Fibroblast of skin of right quadriceps (primary cell): ENCODE measurements around the gene CCL14.
"Not testable (repeated sequence)": the region's sequence is repeated elsewhere in the genome, so short reads cannot be mapped to it uniquely, and the experiment has no call there.

Experiments used
- DNase-seq: peaks from one replicate; pipeline ENCODE4 v3.0.0-alpha.2; 2013

CCL14 gene

GRCh38 chr17:35986643-35987042, at the start of gene CCL14:
CCL14 (minus strand) TSS chr17:35986729; CDS start chr17:35986649, 80 bp downstream.
- no peak for DNase-seq

DNA sequence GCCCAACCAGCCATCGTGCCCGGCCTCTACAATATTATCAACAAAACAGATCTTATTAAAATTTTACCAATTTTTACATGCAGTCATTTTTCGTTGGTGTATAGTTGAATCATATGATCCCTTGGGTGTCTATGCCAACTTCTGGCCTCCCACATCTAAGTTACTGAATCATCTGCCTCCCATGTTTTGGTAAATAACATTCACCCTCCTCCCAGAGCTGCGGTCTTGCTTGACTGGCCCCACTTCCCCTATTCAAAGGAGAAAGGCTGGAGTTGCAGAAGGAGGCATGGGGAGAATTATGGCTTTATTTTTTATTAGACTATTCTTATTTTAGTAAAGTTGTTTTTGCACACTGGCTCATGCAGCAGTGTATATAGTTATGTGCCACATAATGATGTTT, 49.7 kb upstream of the CCL14 start:
- DNase-seq, result no peak

GRCh38 chr17:36034127-36034526, 47.6 kb upstream of the CCL14 start:
- DNase-seq, result no peak

DNA sequence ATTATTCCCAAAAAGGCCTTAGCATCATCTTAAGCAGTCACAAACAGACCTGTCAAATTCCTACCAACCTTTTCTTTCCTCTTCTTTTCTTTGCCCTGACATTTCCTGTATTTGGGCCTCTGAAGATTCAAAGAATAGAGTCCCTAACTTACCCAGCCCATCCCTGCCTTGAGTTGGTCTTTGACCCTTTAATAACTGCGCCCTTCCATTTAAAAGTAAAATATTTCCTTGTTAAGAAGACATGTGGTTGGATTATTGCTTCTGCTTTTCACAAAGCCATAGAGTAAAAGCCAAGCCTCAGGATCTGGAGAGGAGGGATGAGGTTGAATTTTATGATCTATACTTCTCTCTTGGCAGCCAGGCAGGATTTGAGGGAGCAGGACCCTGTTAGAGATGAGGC, 44.4 kb upstream of the CCL14 start:
- no peak for DNase-seq

DNA sequence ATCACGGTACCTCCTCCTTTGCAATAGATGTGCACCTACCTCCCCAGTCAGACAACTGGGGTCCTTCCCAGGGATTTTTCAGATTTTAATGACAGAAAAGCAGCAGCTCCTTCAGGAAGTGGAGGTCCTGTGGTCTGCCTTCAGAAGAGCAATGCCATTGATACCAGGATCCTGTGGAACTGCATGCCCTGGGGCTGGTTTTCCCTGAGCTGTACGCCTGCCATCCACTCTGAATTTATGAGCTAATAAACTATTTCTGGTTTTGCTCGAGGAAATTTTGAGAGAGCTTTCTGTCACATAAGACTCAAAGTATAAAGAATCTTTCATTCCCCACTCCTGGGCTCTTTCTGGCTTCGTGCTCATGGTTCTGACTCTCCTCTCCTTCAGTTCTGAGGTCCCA, 41.2 kb upstream of the CCL14 start:
- DNase-seq, result no peak

DNA sequence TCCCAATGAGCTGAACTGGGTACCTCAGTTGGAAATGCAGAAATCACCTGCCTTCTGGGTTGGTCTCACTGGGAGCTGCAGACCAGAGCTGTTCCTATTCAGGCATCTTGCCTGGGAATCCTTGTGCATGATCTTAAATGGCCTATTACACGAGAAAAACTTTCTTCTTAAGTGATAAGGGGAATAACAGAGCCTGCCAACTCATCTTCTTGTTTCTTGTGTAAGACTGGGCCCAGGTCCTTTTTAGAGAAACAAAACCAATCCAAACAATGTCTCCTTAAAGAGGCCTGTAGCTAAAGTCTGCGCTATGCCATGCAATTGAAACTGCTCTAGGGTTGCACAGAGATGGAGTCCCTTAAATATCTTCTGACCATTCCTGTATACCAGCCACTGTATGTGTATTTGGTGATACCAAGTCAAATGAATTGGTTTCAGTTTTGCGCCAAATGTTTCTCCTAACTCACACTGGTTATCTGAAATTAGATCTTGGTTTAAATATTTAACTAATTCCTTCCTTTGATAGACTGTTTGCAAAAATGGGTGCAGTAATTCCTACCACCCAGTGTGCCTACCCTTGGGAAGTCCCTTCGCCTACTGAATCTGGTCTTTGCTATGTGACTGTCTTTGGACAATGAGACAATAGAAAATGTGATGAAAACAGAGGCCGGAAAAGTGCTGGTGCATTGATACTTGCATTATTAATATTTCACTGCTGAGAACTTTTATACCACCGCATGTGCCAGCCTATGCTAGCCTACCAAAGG, 37.8 kb upstream of the CCL14 start:
- DNase-seq, result no peak

- no peak for DNase-seq
These were observed 32.9 kb upstream of the CCL14 start for GRCh38 chr17:36019423-36019822.

DNA sequence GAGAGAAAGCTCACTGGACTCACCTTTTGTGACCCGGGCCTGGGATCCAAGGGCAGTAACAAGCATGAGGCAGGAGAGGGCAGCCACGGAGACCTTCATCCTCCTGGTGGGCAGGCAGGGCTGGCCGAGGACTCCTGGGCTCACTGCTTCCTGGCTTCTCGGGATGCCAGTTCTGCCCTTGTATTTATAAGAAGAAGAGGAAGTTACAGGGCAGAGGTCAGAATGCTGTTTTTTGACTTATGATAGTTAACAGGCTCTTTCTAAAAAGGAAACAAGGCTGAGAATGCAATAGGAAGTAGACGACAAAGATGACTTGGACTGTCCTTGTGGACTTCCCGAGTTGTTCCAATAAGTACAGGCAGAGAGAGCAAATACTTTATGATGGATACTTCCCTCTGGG, 31.3 kb upstream of the CCL14 start, which contains the start of gene CCL23:
TSS of gene CCL23 (minus strand) at position 174 of the 400 bp plus-strand sequence. CDS start at position 99, 75 bp downstream.
- no peak for DNase-seq

GRCh38 chr17:36016555-36016954, 30.0 kb upstream of the CCL14 start:
- DNase-seq, result no peak

DNA sequence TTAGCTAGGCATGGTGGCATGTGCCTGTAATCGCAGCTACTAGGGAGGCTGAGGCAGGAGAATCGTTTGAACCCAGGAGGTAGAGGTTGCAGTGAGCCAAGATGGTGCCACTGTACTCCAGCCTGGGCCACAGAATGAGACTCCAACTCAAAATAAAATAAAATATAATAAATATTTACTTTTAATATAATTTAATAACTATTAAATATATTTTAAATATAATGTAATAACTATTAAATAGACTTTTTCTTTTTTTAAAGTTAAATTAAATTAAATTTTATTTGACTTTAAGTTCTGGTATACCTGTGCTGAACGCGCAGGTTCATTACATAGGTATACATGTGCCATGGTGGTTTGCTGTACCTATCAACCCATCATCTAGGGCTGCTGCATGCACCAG, 29.4 kb upstream of the CCL14 start:
- not testable (repeated sequence) for DNase-seq

GRCh38 chr17:36014946-36015345, 28.4 kb upstream of the CCL14 start:
- no peak for DNase-seq

- no peak for DNase-seq
These were observed 24.7 kb upstream of the CCL14 start for GRCh38 chr17:36011201-36011600.

DNA sequence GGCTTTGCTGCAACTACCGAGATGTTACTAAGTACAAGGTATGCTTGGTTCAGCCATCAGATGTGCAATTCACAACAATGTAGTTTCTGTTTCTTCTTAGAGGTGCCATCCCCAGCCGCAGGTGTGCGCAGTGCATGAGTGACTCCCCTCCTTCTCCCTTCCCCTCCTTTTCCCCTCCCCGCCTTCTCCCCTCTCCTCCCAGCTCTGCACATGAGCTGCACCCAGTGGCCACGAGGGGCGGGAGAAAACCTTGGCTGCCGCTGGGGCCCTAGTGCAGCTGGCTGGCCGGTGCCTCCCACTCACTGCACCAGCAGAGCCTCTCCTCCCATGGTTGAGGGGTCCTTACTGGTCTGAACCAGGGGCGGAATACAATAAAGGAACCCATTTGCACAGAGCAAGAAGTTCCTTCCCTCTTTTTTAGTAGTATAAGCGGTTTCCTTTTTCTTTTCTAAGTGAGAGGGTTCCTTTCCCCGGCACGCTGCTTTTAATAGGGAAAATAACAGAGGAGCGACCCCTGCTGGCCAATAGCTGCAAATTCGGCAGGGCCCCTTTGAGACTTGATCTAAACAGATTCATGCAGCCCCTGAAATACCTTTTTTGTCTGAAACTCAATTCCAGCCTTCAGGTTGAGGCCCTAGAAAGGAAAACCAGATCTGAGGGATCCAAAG, 22.6 kb upstream of the CCL14 start:
- DNase-seq, result no peak

- no peak for DNase-seq
These were observed 18.1 kb upstream of the CCL14 start for GRCh38 chr17:36004594-36005108.

DNA sequence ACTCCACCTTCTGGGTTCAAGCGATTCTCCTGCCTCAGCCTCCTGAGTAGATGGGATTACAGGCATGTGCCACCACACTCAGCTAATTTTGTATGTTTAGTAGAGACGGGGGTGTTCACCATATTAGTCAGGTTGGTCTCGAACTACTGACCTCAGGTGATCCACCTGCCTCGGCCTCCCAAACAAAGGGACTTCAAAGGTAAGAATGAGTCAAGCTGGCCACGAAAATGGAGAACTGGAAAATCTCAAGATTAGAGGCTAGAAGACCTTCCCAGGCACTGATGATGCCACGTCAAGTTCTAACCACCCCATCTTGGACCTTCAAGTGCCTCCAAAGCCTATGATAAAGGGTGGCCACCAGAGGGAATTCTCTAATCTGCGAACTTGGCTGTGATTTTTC, 16.1 kb upstream of the CCL14 start:
- DNase-seq, result no peak

GRCh38 chr17:36001862-36002603, 15.5 kb upstream of the CCL14 start:
- DNase-seq, result no peak

GRCh38 chr17:36001110-36001771, 14.7 kb upstream of the CCL14 start, which contains the start of gene CCL15:
CCL15 (minus strand) TSS chr17:36001553; CDS start chr17:36001492, 61 bp downstream.
- DNase-seq, result no peak

GRCh38 chr17:36000732-36001109, 14.2 kb upstream of the CCL14 start:
- no peak for DNase-seq

- DNase-seq, result no peak
These were observed 12.2 kb upstream of the CCL14 start for GRCh38 chr17:35998756-35999155.

DNA sequence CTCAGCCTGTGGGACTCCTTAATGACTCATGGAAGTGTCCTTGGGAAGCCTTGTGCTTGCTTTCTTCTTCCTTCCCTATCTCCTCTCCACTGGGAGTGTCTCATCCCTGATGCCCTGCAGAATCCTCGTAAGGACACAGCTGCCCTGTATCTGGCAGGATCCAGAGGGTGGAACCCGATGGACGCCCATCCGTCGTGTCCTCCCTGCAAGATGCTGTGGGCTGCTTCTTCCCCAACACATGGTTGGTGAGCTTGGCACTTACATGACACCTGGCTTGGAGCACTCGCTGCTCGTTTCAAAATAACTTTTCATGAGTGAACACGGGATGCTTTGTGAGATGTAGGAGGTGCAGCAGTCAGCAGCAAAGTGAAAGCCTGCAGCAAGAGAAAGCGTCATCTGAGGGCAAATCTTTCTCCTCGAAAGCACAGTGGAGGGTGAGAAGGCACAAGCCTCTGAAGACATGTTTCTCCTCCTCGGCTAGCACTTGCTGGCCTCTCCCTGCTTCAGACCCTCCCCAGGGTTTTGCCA, 11.6 kb upstream of the CCL14 start:
- no peak for DNase-seq

DNA sequence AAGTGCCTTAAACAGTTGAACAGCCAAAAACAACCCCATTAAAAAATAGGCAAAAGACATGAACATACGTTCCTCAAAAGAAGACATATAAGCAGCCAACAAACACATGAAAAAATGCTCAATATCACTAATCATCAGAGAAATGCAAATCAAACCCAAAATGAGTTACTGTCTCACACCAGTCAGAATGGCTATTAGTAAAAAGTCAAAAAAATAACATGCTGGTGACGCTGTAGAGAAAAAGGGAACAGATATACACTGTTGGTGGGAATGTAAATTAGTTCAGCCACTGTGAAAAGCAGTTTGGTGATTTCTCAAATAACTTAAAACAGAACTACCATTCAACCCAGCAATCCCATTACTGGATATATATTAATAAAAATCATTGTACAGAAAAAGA, 8.8 kb upstream of the CCL14 start:
- not testable (repeated sequence) for DNase-seq

DNA sequence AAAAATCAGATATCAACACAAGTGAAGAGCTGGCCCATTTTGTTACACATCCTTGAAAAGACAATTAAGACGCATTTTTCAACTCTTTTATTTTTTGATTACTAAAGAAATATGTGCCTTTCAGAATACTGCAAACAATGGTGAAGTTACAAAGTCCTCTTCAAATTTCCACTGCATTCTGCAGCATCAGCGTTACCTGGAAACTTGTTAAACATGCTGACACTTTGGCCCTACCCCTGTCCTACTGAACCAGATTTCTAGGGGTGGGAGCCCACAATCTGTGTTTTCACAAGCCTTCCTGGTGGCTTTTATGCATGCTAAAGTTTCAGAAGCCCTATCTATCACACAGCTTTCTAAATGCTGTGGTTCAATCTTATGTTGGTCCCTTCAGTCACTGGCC, 4.5 kb upstream of the CCL14 start:
- no peak for DNase-seq

- DNase-seq, result no peak
These were observed 1.6 kb upstream of the CCL14 start for GRCh38 chr17:35988164-35988563.
